HUES48 (cell line): ENCODE results near the gene FSD2.

Source experiments
- H3K27ac ChIP-seq: one replicate; pipeline ENCODE4 v1.7.0; 2013; ENCODE audit warnings: low read depth, low read length, inconsistent platforms
- H3K27me3 ChIP-seq: 2 replicates; pipeline ENCODE4 v1.6.1; 2013; ENCODE audit warnings: mild to moderate bottlenecking, low read length; ENCODE audit not compliant: control insufficient read depth, insufficient read depth
- H3K36me3 ChIP-seq: 2 replicates; pipeline ENCODE4 v1.6.1; 2013; ENCODE audit warnings: low read length; ENCODE audit not compliant: control insufficient read depth, insufficient read depth
- H3K4me1 ChIP-seq: 2 replicates; pipeline ENCODE4 v1.6.1; 2013; ENCODE audit warnings: mild to moderate bottlenecking, low read length; ENCODE audit not compliant: control insufficient read depth, insufficient read depth
- H3K4me3 ChIP-seq: 2 replicates; pipeline ENCODE4 v1.5.1; 2013; ENCODE audit warnings: mild to moderate bottlenecking, low read depth, low read length
- H3K9ac ChIP-seq: 2 replicates; pipeline ENCODE4 v1.6.1; 2013; ENCODE audit warnings: mild to moderate bottlenecking, low read depth, low read length, moderate library complexity
- H3K9me3 ChIP-seq: 2 replicates; pipeline ENCODE4 v1.6.1; 2013; ENCODE audit warnings: low read length; ENCODE audit not compliant: control insufficient read depth, insufficient read depth

The FSD2 gene

DNA sequence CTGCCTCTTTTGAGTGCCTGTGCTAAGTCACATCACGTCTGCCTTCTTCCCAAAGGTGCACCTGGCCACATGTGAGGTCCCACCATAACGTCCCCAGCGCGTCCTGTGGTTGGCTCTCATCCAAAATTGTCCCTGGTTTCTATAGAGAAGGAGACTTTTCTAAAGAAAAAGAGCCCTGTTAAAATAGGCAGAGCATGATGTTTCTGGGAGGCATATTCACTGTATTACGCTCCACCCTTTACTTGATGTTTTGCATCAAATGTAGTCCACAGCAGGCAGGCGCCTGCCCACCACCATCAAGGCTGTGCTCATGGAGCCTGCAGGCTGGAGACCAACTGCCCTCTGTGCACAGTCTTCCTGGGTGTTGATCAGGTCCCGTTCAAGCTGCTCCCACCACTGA, 39.8 kb upstream of the FSD2 start:
- Histone ChIP-seq H3K9ac (no peak overlapping the region), H3K36me3 (no peaks in the 10 kb centered on the region), H3K4me1 (peaks cover 9% of the 10 kb centered on the region), H3K9me3 (no peaks in the 10 kb centered on the region), H3K27me3 (no peaks in the 10 kb centered on the region), H3K27ac (no peak overlapping the region), H3K4me3 (no peak overlapping the region)

DNA sequence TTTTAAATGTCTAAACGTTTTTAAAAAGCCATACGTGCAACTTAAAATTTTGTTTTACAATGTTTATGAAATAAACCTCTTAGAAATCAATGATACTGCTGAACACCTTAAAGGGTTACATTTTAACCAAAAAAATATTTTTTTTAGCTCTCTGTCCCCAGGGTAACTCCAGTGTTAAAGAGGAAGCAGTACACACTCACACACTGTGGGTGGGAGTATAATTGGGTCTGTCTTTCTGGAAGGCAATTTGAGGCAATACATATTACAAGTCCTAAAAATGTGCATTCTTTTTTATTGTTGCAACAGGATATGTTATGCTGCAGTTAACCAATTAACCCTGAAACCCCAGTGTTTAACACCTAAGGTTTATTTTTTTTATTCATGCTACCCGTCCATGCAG, 37.7 kb upstream of the FSD2 start:
- H3K4me1 ChIP-seq, result no peaks in the 10 kb centered on the region
- H3K27me3 ChIP-seq, result no peaks in the 10 kb centered on the region
- no peaks in the 10 kb centered on the region for H3K9me3 ChIP-seq
- H3K27ac ChIP-seq, result no peak overlapping the region
- H3K9ac ChIP-seq, result no peak overlapping the region
- no peaks in the 10 kb centered on the region for H3K36me3 ChIP-seq
- no peak overlapping the region for H3K4me3 ChIP-seq

DNA sequence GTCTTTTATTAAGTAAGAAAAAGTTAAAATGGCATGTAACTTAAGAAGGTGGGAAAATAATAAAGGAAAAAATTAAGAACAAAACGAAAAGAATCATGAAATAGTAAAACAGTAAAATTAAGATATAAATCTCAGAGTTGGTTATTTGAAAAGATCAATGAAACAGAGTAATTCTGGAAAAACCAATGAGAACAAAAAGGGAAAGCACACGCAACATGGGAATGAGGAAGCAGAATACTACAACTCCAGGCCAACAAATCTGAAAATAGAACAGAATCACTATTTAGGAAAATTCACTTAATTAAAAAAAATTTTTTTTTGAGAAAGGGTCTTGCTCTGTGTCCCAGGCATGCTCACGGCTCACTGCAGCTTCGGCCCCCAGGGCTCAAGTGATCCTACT, 34.3 kb upstream of the FSD2 start:
- no peak overlapping the region for H3K4me3 ChIP-seq
- H3K27ac ChIP-seq, result no peak overlapping the region
- no peak overlapping the region for H3K9ac ChIP-seq
- no peaks in the 10 kb centered on the region for H3K9me3 ChIP-seq
- no peaks in the 10 kb centered on the region for H3K4me1 ChIP-seq
- no peaks in the 10 kb centered on the region for H3K27me3 ChIP-seq
- peaks cover 5% of the 10 kb centered on the region; the same call in 1 of the 2 replicates for H3K36me3 ChIP-seq

DNA sequence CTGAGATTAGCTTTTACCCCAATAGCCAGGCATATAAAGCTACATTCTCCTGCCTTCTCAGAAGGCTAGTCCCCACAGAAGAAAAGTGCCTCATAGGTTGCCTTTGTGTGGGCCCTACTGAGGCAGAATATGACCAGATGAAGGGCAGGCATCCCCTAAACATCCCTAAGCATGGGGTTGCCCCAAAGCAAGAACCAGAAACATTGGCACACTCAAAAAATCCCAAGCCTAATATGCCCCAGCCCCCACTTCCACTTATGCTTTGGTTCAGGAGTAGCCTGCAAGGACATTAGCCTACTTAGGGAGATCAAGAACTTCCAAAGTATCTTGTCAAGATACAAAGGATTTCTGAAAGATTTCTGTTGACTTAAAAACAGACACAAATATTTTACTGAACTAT, 33.3 kb upstream of the FSD2 start:
- H3K27me3 ChIP-seq, result no peaks in the 10 kb centered on the region
- H3K27ac ChIP-seq, result no peak overlapping the region
- H3K36me3 ChIP-seq, result peaks cover 13% of the 10 kb centered on the region
- H3K4me3 ChIP-seq, result no peak overlapping the region
- no peaks in the 10 kb centered on the region for H3K9me3 ChIP-seq
- H3K4me1 ChIP-seq, result no peaks in the 10 kb centered on the region
- no peak overlapping the region for H3K9ac ChIP-seq

DNA sequence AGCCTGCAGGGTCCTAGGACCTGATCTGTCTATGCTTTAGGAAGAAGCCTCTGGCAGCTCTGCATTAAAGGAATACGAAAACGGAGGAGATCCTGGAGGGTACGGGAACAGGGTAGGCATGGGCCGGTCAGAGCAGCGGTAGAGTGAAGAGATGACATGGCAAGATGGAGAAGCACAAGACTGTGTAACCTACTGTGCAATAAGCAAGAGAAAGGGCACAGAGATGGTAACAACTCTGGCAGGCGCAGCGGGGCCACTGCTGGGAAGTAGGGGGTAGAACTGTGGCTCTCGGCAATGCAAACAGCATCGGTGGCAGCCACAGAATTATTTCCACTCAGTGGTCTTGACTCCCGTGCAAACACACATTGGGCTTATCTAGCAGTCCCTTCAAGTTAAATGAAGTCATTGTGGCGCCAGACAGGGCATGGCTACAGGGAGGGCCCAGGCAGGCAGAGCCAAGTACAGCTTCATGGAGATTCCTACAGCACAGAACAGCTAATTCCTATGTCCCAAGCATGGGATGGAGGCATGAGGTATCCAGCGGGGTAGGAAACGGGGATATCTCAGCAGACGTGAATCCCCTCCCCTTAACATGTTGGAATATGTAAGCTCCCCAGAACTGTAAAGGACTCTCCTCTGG, 32.3 kb upstream of the FSD2 start:
- no peak overlapping the region for H3K4me3 ChIP-seq
- no peaks in the 10 kb centered on the region for H3K27me3 ChIP-seq
- no peak overlapping the region for H3K27ac ChIP-seq
- no peaks in the 10 kb centered on the region for H3K4me1 ChIP-seq
- H3K9ac ChIP-seq, result no peak overlapping the region
- H3K9me3 ChIP-seq, result no peaks in the 10 kb centered on the region
- peaks cover 19% of the 10 kb centered on the region for H3K36me3 ChIP-seq

DNA sequence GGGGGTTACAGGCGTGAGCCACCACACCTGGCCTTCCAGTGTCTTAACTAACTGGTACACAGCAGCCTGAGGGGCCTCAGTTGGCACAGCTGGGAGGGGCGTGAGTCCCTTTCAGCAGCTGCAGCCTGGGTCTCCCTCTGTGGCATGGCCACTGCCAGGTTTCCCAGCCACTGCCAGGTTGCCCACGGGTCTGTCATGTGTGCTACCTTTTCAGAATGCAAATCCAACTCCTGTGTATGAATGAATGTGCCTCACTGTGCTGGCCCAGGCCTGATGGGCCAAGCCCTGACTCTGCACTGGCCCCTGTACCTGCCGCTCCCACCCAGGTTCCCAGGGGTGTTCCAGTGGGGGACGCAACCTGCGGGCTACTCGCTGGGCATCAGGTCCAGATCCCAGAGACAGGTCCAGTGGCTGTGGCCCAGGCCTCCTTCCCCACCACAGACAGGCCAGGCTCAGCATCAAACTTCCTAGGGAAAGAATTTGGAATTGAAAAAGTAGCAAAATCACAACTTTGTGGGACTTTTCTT, 29.6 kb upstream of the FSD2 start:
- peaks cover 33% of the 10 kb centered on the region for H3K36me3 ChIP-seq
- no peak overlapping the region for H3K27ac ChIP-seq
- H3K27me3 ChIP-seq, result no peaks in the 10 kb centered on the region
- peaks cover 4% of the 10 kb centered on the region; the same call in 1 of the 2 replicates for H3K4me1 ChIP-seq
- H3K4me3 ChIP-seq, result no peak overlapping the region
- no peak overlapping the region for H3K9ac ChIP-seq
- H3K9me3 ChIP-seq, result no peaks in the 10 kb centered on the region

DNA sequence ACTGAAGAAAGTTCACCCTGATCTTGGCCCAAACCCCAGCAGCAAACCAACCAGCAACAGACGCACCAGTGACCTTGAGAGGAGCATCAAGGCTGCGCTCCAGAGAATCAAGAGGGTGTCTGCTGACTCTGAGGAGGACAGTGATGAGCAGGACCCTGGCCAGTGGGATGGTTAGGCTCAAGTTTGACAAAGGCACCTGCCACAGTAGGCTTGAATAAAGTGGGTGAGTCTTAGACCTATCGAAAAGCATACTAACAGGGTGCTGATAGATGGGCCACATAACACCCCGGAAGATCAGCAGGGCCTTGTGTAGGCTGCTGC, 27.5 kb upstream of the FSD2 start:
- no peaks in the 10 kb centered on the region for H3K9me3 ChIP-seq
- H3K36me3 ChIP-seq, result peaks cover 45% of the 10 kb centered on the region
- H3K9ac ChIP-seq, result no peak overlapping the region
- H3K27me3 ChIP-seq, result no peaks in the 10 kb centered on the region
- H3K4me1 ChIP-seq, result peaks cover 4% of the 10 kb centered on the region; the same call in 1 of the 2 replicates
- no peak overlapping the region for H3K4me3 ChIP-seq
- no peak overlapping the region for H3K27ac ChIP-seq

DNA sequence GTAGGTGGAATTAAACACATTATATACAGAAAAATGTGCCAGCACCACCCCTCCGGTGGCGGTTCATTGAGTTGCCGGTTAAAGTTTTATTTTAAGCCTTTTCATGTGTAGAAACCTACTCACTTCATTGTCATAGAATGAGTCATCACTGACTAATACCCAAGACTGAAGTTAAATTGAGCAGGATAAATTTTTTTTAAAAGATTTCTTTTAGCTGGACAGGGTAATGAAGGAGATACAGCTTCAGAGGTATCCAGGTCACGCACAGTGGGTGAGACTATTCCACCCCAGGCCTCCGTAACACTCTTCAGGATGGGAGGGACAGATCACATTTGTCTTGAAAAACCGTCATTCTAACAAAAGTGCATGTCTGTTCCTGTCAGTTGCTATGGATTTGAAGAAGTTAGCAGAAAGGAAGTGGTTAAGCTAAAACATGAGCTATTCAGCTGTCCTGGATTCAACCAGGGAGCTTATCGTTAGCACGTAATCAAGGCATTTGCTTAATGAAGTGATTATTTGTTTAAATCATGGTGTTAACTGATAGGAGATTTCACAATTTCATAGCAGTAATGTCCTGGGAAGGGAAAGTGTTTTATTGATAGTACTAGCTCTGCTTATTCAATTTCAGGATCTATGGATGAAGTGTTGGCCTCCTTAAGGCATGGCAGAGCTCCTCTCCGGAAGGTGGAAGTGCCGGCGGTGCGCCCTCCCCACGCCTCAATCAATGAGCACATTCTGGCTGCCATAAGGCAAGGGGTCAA, 26.9 kb upstream of the FSD2 start:
- no peak overlapping the region for H3K4me3 ChIP-seq
- peaks cover 50% of the 10 kb centered on the region for H3K36me3 ChIP-seq
- H3K27me3 ChIP-seq, result no peaks in the 10 kb centered on the region
- H3K4me1 ChIP-seq, result peaks cover 4% of the 10 kb centered on the region; the same call in 1 of the 2 replicates
- H3K9ac ChIP-seq, result no peak overlapping the region
- peak overlapping the region; percentile 66 for H3K27ac ChIP-seq
- H3K9me3 ChIP-seq, result no peaks in the 10 kb centered on the region

DNA sequence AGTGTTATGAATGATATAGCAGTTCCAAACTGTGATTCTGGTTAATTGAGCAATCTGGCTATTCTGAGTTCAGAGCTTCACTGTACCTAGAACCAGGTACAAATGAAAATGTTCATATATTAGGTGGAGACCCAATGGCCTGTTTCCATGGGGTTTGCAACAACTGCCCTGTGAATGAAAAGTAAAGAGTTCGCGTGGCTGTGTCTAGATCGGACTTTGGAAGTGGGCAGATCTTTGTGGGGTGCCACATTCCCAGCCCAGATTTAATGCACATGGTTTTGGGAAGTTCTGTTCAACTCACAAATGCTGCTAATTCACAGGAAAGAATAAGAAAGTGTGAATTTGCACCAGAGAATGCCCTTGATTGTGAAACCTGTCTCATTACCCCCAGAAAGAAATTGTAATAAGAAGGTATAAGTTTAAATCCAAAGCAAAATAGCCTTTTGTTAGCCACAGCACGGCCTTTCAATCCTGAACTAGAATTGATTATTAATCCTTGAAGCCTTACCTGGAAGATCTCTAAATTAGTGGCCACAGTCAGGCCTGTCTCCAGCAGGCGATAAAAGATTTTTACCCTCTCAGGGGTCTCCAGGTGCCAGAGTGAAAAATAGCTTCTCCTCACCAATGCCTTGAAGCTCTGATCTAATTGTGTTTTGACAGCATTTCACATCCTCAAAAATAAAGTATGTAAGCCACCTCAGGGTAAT, 26.2 kb upstream of the FSD2 start:
- H3K27ac ChIP-seq, result peak overlapping the region; percentile 12
- H3K4me1 ChIP-seq, result peaks cover 4% of the 10 kb centered on the region; the same call in 1 of the 2 replicates
- H3K4me3 ChIP-seq, result no peak overlapping the region
- no peaks in the 10 kb centered on the region for H3K9me3 ChIP-seq
- no peaks in the 10 kb centered on the region for H3K27me3 ChIP-seq
- no peak overlapping the region for H3K9ac ChIP-seq
- H3K36me3 ChIP-seq, result peaks cover 57% of the 10 kb centered on the region

DNA sequence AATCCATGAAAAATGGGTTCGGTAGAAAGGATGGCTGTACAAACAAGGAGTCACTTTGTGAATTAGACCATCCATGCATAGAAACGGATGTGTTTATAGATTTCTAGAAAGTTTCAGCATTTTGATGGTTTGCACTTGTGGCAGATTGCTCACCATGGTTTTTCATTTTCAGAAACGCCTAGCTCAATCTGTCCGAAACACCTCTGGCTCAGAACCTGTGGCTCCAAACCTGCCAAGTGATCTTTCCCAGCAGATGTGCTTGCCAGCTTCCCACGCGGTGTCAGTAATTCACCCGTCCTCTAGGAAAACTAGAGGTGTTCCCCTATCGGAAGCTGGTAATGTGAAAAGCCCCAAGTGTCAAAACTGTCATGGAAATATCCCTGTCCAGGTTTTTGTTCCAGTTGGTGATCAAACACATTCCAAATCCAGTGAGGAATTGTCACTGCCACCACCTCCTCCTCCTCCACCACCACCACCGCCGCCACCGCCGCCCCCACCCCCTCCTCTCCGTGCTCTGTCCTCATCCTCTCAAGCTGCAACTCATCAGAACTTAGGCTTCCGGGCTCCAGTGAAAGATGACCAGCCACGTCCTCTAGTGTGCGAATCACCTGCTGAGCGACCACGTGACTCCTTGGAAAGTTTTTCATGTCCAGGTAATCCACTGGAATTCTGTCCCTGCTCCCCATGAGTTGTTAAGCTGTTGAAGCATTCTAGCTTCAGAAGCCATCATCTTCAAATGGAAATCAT, 24.7 kb upstream of the FSD2 start:
- no peak overlapping the region for H3K9ac ChIP-seq
- no peak overlapping the region for H3K27ac ChIP-seq
- no peaks in the 10 kb centered on the region for H3K27me3 ChIP-seq
- no peak overlapping the region for H3K4me3 ChIP-seq
- H3K9me3 ChIP-seq, result no peaks in the 10 kb centered on the region
- H3K4me1 ChIP-seq, result peaks cover 4% of the 10 kb centered on the region; the same call in 1 of the 2 replicates
- peaks cover 66% of the 10 kb centered on the region for H3K36me3 ChIP-seq
